ENCODE results near the gene CCDC112. TPM values are rescaled to one million over a fixed set of nuclear protein-coding genes. Genes with fewer than 3 reads are reported as not detected.

CCDC112 gene
- total and polyA plus RNA-seq, 9 of the 15 experiments (the other 6 are each of a cell fraction or from before 2014, with no cell fraction given) = 3.3 to 15.3 (median 7.4) TPM

- TF ChIP-seq MYC (IDR thresholded peaks at IDR 0.05; ENCODE audit: low read depth, low read length) (peak; percentile 44; the same call in 1 of the 2 replicates), MYC (CRISPR knock-in tag; IDR thresholded peaks at IDR 0.05; ENCODE audit: borderline replicate concordance, low read depth) (peak; percentile 64; the same call in 1 of the 2 replicates), HMBOX1 (IDR thresholded peaks at IDR 0.05) (no peak), ZNF551 (CRISPR knock-in tag; IDR thresholded peaks at IDR 0.05) (no peak), SIN3A (IDR thresholded peaks at IDR 0.05; ENCODE audit: borderline replicate concordance in 2 of 2, control insufficient read depth in 1 of 2, low read depth in 2 of 2, low read length in 2 of 2) (peak in 1 of 2 experiments; percentile 45; a peak in 1 of 4 replicates), ZNF57 (CRISPR knock-in tag; IDR thresholded peaks at IDR 0.05) (no peak), MYBL2 (IDR thresholded peaks at IDR 0.05; ENCODE audit: low read depth) (no peak), MYBL2 (CRISPR knock-in tag; IDR thresholded peaks at IDR 0.05; ENCODE audit: borderline replicate concordance) (no peak), RUNX1 (IDR thresholded peaks at IDR 0.05; ENCODE audit: low read depth) (no peak), ZC3H11A (IDR thresholded peaks at IDR 0.05; ENCODE audit: low read depth, low read length) (no peak), SRF (CRISPR knock-in tag; IDR thresholded peaks at IDR 0.05) (no peak), ADNP (tag; IDR thresholded peaks at IDR 0.05) (no peak), GTF2A2 (tag; IDR thresholded peaks at IDR 0.05) (no peak), FOSL1 (tag; conservative IDR thresholded peaks at IDR 0.05) (peak; percentile 41; the same call in 1 of the 2 replicates), NUFIP1 (IDR thresholded peaks at IDR 0.05; ENCODE audit: partially characterized antibody) (no peak), HDAC2 (IDR thresholded peaks at IDR 0.05) (no peak), HNRNPL (IDR thresholded peaks at IDR 0.05; ENCODE audit: low read depth, low read length) (0 out of 2 replicates have a peak, but pooled peaks have one; percentile 26), FUS (optimal IDR thresholded peaks at IDR 0.05; ENCODE audit: low read depth, low read length) (no peak), CREBBP (IDR thresholded peaks at IDR 0.05; ENCODE audit: low read depth, low read length) (no peak), KLF13 (tag; IDR thresholded peaks at IDR 0.05; ENCODE audit: borderline replicate concordance, low read depth) (no peak), SRSF1 (IDR thresholded peaks at IDR 0.05; ENCODE audit: low read depth, low read length) (no peak)
- TF ChIP-seq, protein P1, sequence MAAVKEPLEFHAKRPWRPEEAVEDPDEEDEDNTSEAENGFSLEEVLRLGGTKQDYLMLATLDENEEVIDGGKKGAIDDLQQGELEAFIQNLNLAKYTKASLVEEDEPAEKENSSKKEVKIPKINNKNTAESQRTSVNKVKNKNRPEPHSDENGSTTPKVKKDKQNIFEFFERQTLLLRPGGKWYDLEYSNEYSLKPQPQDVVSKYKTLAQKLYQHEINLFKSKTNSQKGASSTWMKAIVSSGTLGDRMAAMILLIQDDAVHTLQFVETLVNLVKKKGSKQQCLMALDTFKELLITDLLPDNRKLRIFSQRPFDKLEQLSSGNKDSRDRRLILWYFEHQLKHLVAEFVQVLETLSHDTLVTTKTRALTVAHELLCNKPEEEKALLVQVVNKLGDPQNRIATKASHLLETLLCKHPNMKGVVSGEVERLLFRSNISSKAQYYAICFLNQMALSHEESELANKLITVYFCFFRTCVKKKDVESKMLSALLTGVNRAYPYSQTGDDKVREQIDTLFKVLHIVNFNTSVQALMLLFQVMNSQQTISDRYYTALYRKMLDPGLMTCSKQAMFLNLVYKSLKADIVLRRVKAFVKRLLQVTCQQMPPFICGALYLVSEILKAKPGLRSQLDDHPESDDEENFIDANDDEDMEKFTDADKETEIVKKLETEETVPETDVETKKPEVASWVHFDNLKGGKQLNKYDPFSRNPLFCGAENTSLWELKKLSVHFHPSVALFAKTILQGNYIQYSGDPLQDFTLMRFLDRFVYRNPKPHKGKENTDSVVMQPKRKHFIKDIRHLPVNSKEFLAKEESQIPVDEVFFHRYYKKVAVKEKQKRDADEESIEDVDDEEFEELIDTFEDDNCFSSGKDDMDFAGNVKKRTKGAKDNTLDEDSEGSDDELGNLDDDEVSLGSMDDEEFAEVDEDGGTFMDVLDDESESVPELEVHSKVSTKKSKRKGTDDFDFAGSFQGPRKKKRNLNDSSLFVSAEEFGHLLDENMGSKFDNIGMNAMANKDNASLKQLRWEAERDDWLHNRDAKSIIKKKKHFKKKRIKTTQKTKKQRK (IDR thresholded peaks at IDR 0.05; ENCODE audit: borderline replicate concordance, low read depth, low read length) = no peak
- TF ChIP-seq, protein P2, sequence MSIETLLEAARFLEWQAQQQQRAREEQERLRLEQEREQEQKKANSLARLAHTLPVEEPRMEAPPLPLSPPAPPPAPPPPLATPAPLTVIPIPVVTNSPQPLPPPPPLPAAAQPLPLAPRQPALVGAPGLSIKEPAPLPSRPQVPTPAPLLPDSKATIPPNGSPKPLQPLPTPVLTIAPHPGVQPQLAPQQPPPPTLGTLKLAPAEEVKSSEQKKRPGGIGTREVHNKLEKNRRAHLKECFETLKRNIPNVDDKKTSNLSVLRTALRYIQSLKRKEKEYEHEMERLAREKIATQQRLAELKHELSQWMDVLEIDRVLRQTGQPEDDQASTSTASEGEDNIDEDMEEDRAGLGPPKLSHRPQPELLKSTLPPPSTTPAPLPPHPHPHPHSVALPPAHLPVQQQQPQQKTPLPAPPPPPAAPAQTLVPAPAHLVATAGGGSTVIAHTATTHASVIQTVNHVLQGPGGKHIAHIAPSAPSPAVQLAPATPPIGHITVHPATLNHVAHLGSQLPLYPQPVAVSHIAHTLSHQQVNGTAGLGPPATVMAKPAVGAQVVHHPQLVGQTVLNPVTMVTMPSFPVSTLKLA (conservative IDR thresholded peaks at IDR 0.05) = peak; percentile 58 to 73; a peak in 3 of 4 replicates
Observed at GRCh38 chr5:115262321-115263077, 34.0 kb downstream of the CCDC112 start, which contains the start of gene PGGT1B (continued).

All from K562 (cell line).